Measurements from ENCODE around the gene GLIS2. TPM values are rescaled to one million over a fixed set of nuclear protein-coding genes. Genes with fewer than 3 reads are reported as not detected.

The GLIS2 gene
- 1.2 and 2.2 TPM in 2 replicates for total RNA-seq

GRCh38 chr16:4315186-4316107 is at the start of gene GLIS2:
Gene GLIS2 (plus strand): TSS chr16:4316067. CDS start chr16:4332281, 16,214 bp downstream.

GRCh38 chr16:4350787-4351659 is 35.2 kb downstream of the GLIS2 start, which contains the start of gene PAM16:
Gene PAM16 (minus strand): TSS chr16:4351321. CDS start chr16:4351234, 87 bp downstream.

GRCh38 chr16:4371357-4372000 is 55.6 kb downstream of the GLIS2 start, which contains the start of gene VASN:
Gene VASN (plus strand): TSS chr16:4371848. CDS start chr16:4380878, 9,030 bp downstream.

Other genes starting within 250 kb of the GLIS2 start
- 12.1 and 17.3 TPM in 2 replicates for gene ADCY9, start 199.6 kb upstream of the GLIS2 start, total RNA-seq
- 0.07 and 0.13 TPM in 2 replicates for gene SRL, start 74.0 kb upstream of the GLIS2 start, total RNA-seq
- 8.6 and 10.2 TPM in 2 replicates for gene TFAP4, start 43.0 kb upstream of the GLIS2 start, total RNA-seq
- gene PAM16, start 35.3 kb downstream of the GLIS2 start, total RNA-seq, result 18.1 and 23.6 TPM in 2 replicates
- gene VASN, start 55.8 kb downstream of the GLIS2 start, total RNA-seq, result 0.13 and 0.22 TPM in 2 replicates
- 52.1 and 62.2 TPM in 2 replicates for gene CORO7, start 100.5 kb downstream of the GLIS2 start, total RNA-seq
- 44.4 and 59.3 TPM in 2 replicates for gene DNAJA3, start 109.8 kb downstream of the GLIS2 start, total RNA-seq
- 51.7 and 60.1 TPM in 2 replicates for gene NMRAL1, start 158.6 kb downstream of the GLIS2 start, total RNA-seq
- gene HMOX2, start 160.3 kb downstream of the GLIS2 start, total RNA-seq, result 93.8 and 114 TPM in 2 replicates
- gene CDIP1, start 222.7 kb downstream of the GLIS2 start, total RNA-seq, result 21.3 and 26.1 TPM in 2 replicates
- gene C16orf96, start 240.3 kb downstream of the GLIS2 start, total RNA-seq, result 0.07 TPM in 1 of 2 replicates, not detected in the other